KMS-11 (cell line): ENCODE measurements around the gene DUOXA1.

ENCODE experiments used
- H2AFZ ChIP-seq: fragments of 200-600 bp; sonication (generic); 2 replicates; pipeline ENCODE4 v1.6.1; 2016; ENCODE audit warnings: antibody characterized with exemption, mixed run types, low read depth
- H3K27ac ChIP-seq: fragments of 200-600 bp; sonication (generic); 2 replicates; pipeline ENCODE4 v1.6.1; 2016; ENCODE audit warnings: mild to moderate bottlenecking, mixed run types
- H3K27me3 ChIP-seq: fragments of 200-600 bp; sonication (generic); 2 replicates; pipeline ENCODE4 v1.6.1; 2017; ENCODE audit warnings: mild to moderate bottlenecking, low read depth, mixed run types, moderate library complexity; ENCODE audit not compliant: insufficient read depth
- H3K36me3 ChIP-seq: fragments of 200-600 bp; sonication (generic); 2 replicates; pipeline ENCODE4 v1.6.1; 2017; ENCODE audit warnings: mild to moderate bottlenecking, mixed run types; ENCODE audit not compliant: insufficient read depth
- H3K4me1 ChIP-seq: fragments of 200-600 bp; sonication (generic); 2 replicates; pipeline ENCODE4 v1.6.1; 2016; ENCODE audit warnings: mild to moderate bottlenecking, low read depth, mixed run types; ENCODE audit not compliant: poor library complexity, severe bottlenecking
- H3K4me2 ChIP-seq: fragments of 200-600 bp; sonication (generic); 2 replicates; pipeline ENCODE4 v1.7.0; 2016; ENCODE audit warnings: mild to moderate bottlenecking, mixed run types
- H3K4me3 ChIP-seq: fragments of 200-600 bp; sonication (generic); IDR thresholded peaks from 2 replicates; pipeline ENCODE4 v1.6.1; 2017; ENCODE audit warnings: low read depth, low read length, mixed read lengths; ENCODE audit not compliant: insufficient read depth
- H3K79me2 ChIP-seq: fragments of 200-600 bp; sonication (generic); 2 replicates; pipeline ENCODE4 v1.6.1; 2016; ENCODE audit warnings: low read depth, mixed run types; ENCODE audit not compliant: insufficient read depth
- H3K9ac ChIP-seq: fragments of 200-600 bp; sonication (generic); 2 replicates; pipeline ENCODE4 v1.6.1; 2016; ENCODE audit warnings: mild to moderate bottlenecking, mixed run types
- H4K20me1 ChIP-seq: fragments of 200-600 bp; sonication (generic); 2 replicates; pipeline ENCODE4 v1.6.1; 2016; ENCODE audit warnings: mild to moderate bottlenecking, mixed run types; ENCODE audit not compliant: insufficient read depth
- CTCF ChIP-seq: fragments of 200-600 bp; sonication (generic); conservative IDR thresholded peaks from 2 replicates; pipeline ENCODE4 v1.6.1; 2017; ENCODE audit warnings: low read depth, mild to moderate bottlenecking, antibody characterized with exemption, low read length, moderate library complexity, mixed read lengths

DUOXA1 gene

GRCh38 chr15:45100884-45101625 is 28.6 kb downstream of the DUOXA1 start:
- no peaks in the 10 kb centered on the region for H3K27me3 ChIP-seq
- no peak overlapping the region for H3K9ac ChIP-seq
- no peak overlapping the region for H2AFZ ChIP-seq
- no peaks in the 10 kb centered on the region for H3K36me3 ChIP-seq
- no peaks in the 10 kb centered on the region for H3K79me2 ChIP-seq
- no peak overlapping the region for H3K27ac ChIP-seq
- no peak for TF ChIP-seq CTCF
- H3K4me1 ChIP-seq: no peaks in the 10 kb centered on the region
- H3K4me3 ChIP-seq: no peak overlapping the region
- no peaks in the 10 kb centered on the region for H4K20me1 ChIP-seq
- no peak overlapping the region for H3K4me2 ChIP-seq

GRCh38 chr15:45099549-45100165 is 30.0 kb downstream of the DUOXA1 start:
- H3K36me3 ChIP-seq: no peaks in the 10 kb centered on the region
- no peak overlapping the region for H2AFZ ChIP-seq
- H3K4me1 ChIP-seq: no peaks in the 10 kb centered on the region
- H3K27ac ChIP-seq: no peak overlapping the region
- no peak for TF ChIP-seq CTCF
- H4K20me1 ChIP-seq: no peaks in the 10 kb centered on the region
- no peaks in the 10 kb centered on the region for H3K79me2 ChIP-seq
- H3K4me3 ChIP-seq: no peak overlapping the region
- no peak overlapping the region for H3K4me2 ChIP-seq
- no peaks in the 10 kb centered on the region for H3K27me3 ChIP-seq
- H3K9ac ChIP-seq: no peak overlapping the region

- no peak overlapping the region for H3K4me2 ChIP-seq
- no peaks in the 10 kb centered on the region for H4K20me1 ChIP-seq
- no peak for TF ChIP-seq CTCF
- H3K79me2 ChIP-seq: no peaks in the 10 kb centered on the region
- H3K27me3 ChIP-seq: no peaks in the 10 kb centered on the region
- H3K4me3 ChIP-seq: no peak overlapping the region
- no peaks in the 10 kb centered on the region for H3K4me1 ChIP-seq
- H3K36me3 ChIP-seq: no peaks in the 10 kb centered on the region
- H2AFZ ChIP-seq: no peak overlapping the region
- no peak overlapping the region for H3K27ac ChIP-seq
- H3K9ac ChIP-seq: no peak overlapping the region
Observed at GRCh38 chr15:45097466-45097865, 32.2 kb downstream of the DUOXA1 start.

GRCh38 chr15:45095661-45096060 is 34.0 kb downstream of the DUOXA1 start:
- Histone ChIP-seq H3K4me3 (no peak overlapping the region), H2AFZ (no peak overlapping the region), H3K4me2 (no peak overlapping the region), H3K27me3 (no peaks in the 10 kb centered on the region), H3K79me2 (no peaks in the 10 kb centered on the region), H3K27ac (no peak overlapping the region), H3K4me1 (no peaks in the 10 kb centered on the region), H3K36me3 (no peaks in the 10 kb centered on the region), H3K9ac (no peak overlapping the region), H4K20me1 (no peaks in the 10 kb centered on the region)
- TF ChIP-seq CTCF: no peak
